Kidney epithelial cell (primary cell): Measurements from ENCODE around the gene DGKI. TPM values are rescaled to one million over a fixed set of nuclear protein-coding genes. Genes with fewer than 3 reads are reported as not detected.

Source experiments
- DNase-seq: peaks from one replicate; pipeline ENCODE4 v3.0.0-alpha.2; 2010; ENCODE audit warnings: low read depth
- H3K27me3 ChIP-seq: 2 replicates; pipeline ENCODE4 v1.6.0; 2011; ENCODE audit warnings: low read length; ENCODE audit not compliant: control insufficient read depth, insufficient read depth
- H3K36me3 ChIP-seq: 2 replicates; pipeline ENCODE4 v1.5.1; 2011; ENCODE audit warnings: low read length; ENCODE audit not compliant: control insufficient read depth, insufficient read depth
- H3K4me3 ChIP-seq: 2 replicates; pipeline ENCODE4 v1.5.1; 2011; ENCODE audit warnings: low read depth, mild to moderate bottlenecking, control low read depth, low read length
- CTCF ChIP-seq: IDR thresholded peaks from 2 replicates; pipeline ENCODE4 v1.5.1; 2011; ENCODE audit warnings: mild to moderate bottlenecking, moderate library complexity, low read length, control low read depth, inconsistent platforms; ENCODE audit not compliant: insufficient read depth, poor library complexity, severe bottlenecking
- total RNA-seq: library from RNA; depleted of rRNA; stranded (reverse); fragments of >200 nt; gene quantifications from 2 replicates; pipeline ENCODE4 v1.2.3, GENCODE V29; 2015

Gene DGKI
- total RNA-seq, 1 donor from 2014 or later = 3.5 TPM

- no peak for TF ChIP-seq CTCF
- no peaks in the 10 kb centered on the region for H3K36me3 ChIP-seq
- DNase-seq = peak; percentile 16
- H3K4me3 ChIP-seq = no peak overlapping the region
- no peaks in the 10 kb centered on the region for H3K27me3 ChIP-seq
These were observed 511.0 kb downstream of the DGKI start for GRCh38 chr7:137335814-137336213.

GRCh38 chr7:137331378-137331777 lies 515.4 kb downstream of the DGKI start:
- no peaks in the 10 kb centered on the region for H3K27me3 ChIP-seq
- H3K4me3 ChIP-seq = no peak overlapping the region
- TF ChIP-seq CTCF = no peak
- no peak for DNase-seq
- no peaks in the 10 kb centered on the region for H3K36me3 ChIP-seq

Other genes with a start within 250 kb of the DGKI start
- 28.2 and 30.9 TPM in 2 replicates for gene CREB3L2, start 155.1 kb upstream of the DGKI start, total RNA-seq
- gene AKR1D1, start 229.5 kb upstream of the DGKI start, total RNA-seq = 0.08 TPM in 1 of 2 replicates, not detected in the other